Panc1 (cell line): ENCODE data around the gene WDR86. TPM values are rescaled to one million over a fixed set of nuclear protein-coding genes. Genes with fewer than 3 reads are reported as not detected.

Experiments
- ATAC-seq: fragments of 200-7000 bp; cut with Tn5 transposase; 2 replicates; pipeline ENCODE4 v1.9.1; 2020; ENCODE audit warnings: mild to moderate bottlenecking, moderate library complexity
- BruUV-seq: library from RNA; stranded (reverse); fragments of 400-500 nt; replicated peaks from 2 replicates; lab custom pipeline; 2021; lab: Mats Ljungman, UMichigan
- CTCF ChIA-PET: fragments of 300-600 bp; sonication (Branson Sonifier 250); formaldehyde crosslinking; loops from one replicate; lab custom pipeline; 2022; ENCODE audit warnings: antibody characterized with exemption; lab: Charles Lee
- POLR2A ChIA-PET: fragments of 300-600 bp; sonication (Branson Sonifier 250); formaldehyde crosslinking; loops from one replicate; lab custom pipeline; 2022; ENCODE audit warnings: antibody characterized with exemption; lab: Charles Lee
- DNase-seq: peaks from one replicate; pipeline ENCODE4 v3.0.0-alpha.2; 2010; ENCODE audit warnings: low read depth, low spot score
- H3K27ac ChIP-seq: 2 replicates; pipeline ENCODE4 v1.5.1; 2011; ENCODE audit warnings: mild to moderate bottlenecking, low read length, inconsistent platforms
- H3K27me3 ChIP-seq: fragments of 200-500 bp; sonication (Bioruptor generic); 2 replicates; pipeline ENCODE4 v1.6.0; 2014; ENCODE audit warnings: low read length, inconsistent platforms; ENCODE audit not compliant: control insufficient read depth, insufficient read depth
- H3K36me3 ChIP-seq: fragments of 200-500 bp; sonication (Bioruptor generic); 2 replicates; pipeline ENCODE4 v1.5.1; 2014; ENCODE audit warnings: inconsistent platforms, mild to moderate bottlenecking, low read length, moderate library complexity; ENCODE audit not compliant: control insufficient read depth, insufficient read depth
- H3K4me1 ChIP-seq: 2 replicates; pipeline ENCODE4 v1.5.1; 2011; ENCODE audit warnings: inconsistent platforms, mild to moderate bottlenecking, low read length, moderate library complexity; ENCODE audit not compliant: control insufficient read depth, insufficient read depth
- H3K4me3 ChIP-seq, 2 experiments: 2 replicates each; pipeline ENCODE4 v1.5.1; 2011 to 2012; ENCODE audit warnings: low read depth in 2 of 2, low read length in 2 of 2, mild to moderate bottlenecking in 2 of 2, inconsistent platforms in 1 of 2, moderate library complexity in 1 of 2
- H3K9me3 ChIP-seq: fragments of 200-500 bp; sonication (Bioruptor generic); 2 replicates; pipeline ENCODE4 v1.5.1; 2014; ENCODE audit warnings: low read depth, mild to moderate bottlenecking, inconsistent platforms, low read length, moderate library complexity; ENCODE audit not compliant: control insufficient read depth, insufficient read depth
- POLR2AphosphoS5 ChIP-seq: IDR thresholded peaks from 2 replicates; pipeline ENCODE4 v1.6.1; 2012; ENCODE audit warnings: mild to moderate bottlenecking, low read depth, low read length, moderate library complexity
- SIN3A ChIP-seq: IDR thresholded peaks from 2 replicates; pipeline ENCODE4 v1.6.1; 2012; ENCODE audit warnings: low read depth, mild to moderate bottlenecking, low read length, moderate library complexity, borderline replicate concordance; ENCODE audit not compliant: insufficient read depth
- TCF7L2 ChIP-seq: IDR thresholded peaks from 2 replicates; pipeline ENCODE4 v1.6.1; 2011; ENCODE audit warnings: mild to moderate bottlenecking, low read depth, low read length, inconsistent platforms
- in situ Hi-C: cut with HindIII; loops from 2 replicates; pipeline ENCODE4 v1.10.0; 2016; ENCODE audit warnings: low sequenced_read_pairs, low pct_unique_long_range_greater_than_20kb
- intact Hi-C: fragments of 100-400 bp; cut with micrococcal nuclease; formaldehyde crosslinking; loops from one replicate; pipeline ENCODE4 v1.10.0; 2022; ENCODE audit not compliant: unreplicated experiment
- total RNA-seq: library from RNA; stranded (reverse); gene quantifications from one replicate; pipeline ENCODE4 v1.2.1, GENCODE V29; 2021; ENCODE audit not compliant: unreplicated experiment
- TF ChIP-seq, protein P1 (sequence below): fragments of 450-650 bp; IDR thresholded peaks from 2 replicates; pipeline ENCODE4 v1.5.1; 2017; ENCODE audit warnings: mild to moderate bottlenecking
- TF ChIP-seq, protein P2 (sequence below), 2 experiments: IDR thresholded peaks; 2 replicates each; pipeline ENCODE4 v1.6.1; 2011 to 2012; ENCODE audit warnings: low read depth in 2 of 2, control low read depth in 1 of 2, low read length in 1 of 2, mild to moderate bottlenecking in 1 of 2, moderate library complexity in 1 of 2; ENCODE audit not compliant: insufficient read depth in 1 of 2

Gene WDR86
- total RNA-seq, 1 experiment from 2014 or later: 0.72 TPM

DNA sequence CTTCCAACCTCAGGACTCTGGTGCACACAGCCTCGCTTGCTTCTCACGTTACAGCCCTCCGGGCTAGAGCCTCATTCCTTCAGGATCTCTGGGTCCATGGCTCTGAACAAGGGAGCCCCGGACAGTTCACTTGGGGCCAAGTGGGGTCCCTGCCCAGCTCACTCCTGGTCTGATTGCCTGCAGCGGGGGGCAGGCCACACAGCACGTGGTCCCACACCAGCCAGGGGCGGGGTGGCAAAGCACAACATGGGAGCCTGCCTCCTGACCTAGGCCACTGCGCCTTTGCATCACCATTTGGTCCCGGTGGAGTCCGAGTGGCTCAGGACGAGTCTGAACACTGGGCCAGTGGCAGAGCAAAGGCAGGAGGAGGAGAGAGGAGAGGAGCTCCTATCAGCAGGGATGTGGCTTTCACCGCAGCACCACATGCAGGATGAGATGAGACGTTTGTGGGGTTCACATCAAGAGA is 43.5 kb upstream of the WDR86 start:
- BruUV-seq: no TSS peak
- Histone ChIP-seq H3K4me1 (peaks cover 29% of the 10 kb centered on the region), H3K9me3 (no peaks in the 10 kb centered on the region), H3K27ac (peak overlapping the region; percentile 62), H3K4me3 (no peak overlapping the region), H3K36me3 (no peaks in the 10 kb centered on the region), H3K27me3 (no peaks in the 10 kb centered on the region)
- intact Hi-C loops (loop anchor here (10.0 kb wide), 1 partner anchor 301 kb away; no protein-coding TSS in a partner anchor), in situ Hi-C loops (no loop called here)
- DNase-seq (no peak), ATAC-seq (peak; percentile 20; the same call in 1 of the 2 replicates)
- TF ChIP-seq SIN3A (no peak), TCF7L2 (no peak), POLR2AphosphoS5 (no peak)
- TF ChIP-seq, protein P1, sequence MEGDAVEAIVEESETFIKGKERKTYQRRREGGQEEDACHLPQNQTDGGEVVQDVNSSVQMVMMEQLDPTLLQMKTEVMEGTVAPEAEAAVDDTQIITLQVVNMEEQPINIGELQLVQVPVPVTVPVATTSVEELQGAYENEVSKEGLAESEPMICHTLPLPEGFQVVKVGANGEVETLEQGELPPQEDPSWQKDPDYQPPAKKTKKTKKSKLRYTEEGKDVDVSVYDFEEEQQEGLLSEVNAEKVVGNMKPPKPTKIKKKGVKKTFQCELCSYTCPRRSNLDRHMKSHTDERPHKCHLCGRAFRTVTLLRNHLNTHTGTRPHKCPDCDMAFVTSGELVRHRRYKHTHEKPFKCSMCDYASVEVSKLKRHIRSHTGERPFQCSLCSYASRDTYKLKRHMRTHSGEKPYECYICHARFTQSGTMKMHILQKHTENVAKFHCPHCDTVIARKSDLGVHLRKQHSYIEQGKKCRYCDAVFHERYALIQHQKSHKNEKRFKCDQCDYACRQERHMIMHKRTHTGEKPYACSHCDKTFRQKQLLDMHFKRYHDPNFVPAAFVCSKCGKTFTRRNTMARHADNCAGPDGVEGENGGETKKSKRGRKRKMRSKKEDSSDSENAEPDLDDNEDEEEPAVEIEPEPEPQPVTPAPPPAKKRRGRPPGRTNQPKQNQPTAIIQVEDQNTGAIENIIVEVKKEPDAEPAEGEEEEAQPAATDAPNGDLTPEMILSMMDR: no peak
- TF ChIP-seq, protein P2, sequence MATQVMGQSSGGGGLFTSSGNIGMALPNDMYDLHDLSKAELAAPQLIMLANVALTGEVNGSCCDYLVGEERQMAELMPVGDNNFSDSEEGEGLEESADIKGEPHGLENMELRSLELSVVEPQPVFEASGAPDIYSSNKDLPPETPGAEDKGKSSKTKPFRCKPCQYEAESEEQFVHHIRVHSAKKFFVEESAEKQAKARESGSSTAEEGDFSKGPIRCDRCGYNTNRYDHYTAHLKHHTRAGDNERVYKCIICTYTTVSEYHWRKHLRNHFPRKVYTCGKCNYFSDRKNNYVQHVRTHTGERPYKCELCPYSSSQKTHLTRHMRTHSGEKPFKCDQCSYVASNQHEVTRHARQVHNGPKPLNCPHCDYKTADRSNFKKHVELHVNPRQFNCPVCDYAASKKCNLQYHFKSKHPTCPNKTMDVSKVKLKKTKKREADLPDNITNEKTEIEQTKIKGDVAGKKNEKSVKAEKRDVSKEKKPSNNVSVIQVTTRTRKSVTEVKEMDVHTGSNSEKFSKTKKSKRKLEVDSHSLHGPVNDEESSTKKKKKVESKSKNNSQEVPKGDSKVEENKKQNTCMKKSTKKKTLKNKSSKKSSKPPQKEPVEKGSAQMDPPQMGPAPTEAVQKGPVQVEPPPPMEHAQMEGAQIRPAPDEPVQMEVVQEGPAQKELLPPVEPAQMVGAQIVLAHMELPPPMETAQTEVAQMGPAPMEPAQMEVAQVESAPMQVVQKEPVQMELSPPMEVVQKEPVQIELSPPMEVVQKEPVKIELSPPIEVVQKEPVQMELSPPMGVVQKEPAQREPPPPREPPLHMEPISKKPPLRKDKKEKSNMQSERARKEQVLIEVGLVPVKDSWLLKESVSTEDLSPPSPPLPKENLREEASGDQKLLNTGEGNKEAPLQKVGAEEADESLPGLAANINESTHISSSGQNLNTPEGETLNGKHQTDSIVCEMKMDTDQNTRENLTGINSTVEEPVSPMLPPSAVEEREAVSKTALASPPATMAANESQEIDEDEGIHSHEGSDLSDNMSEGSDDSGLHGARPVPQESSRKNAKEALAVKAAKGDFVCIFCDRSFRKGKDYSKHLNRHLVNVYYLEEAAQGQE (IDR thresholded peaks at IDR 0.05; ENCODE audit: insufficient read depth in 1 of 2, low read depth in 2 of 2, low read length in 1 of 2): no peak
- POLR2A ChIA-PET: no interaction called here
- CTCF ChIA-PET: interaction anchor here (0.6 kb wide), 1 partner anchor 42 kb away, joined by 4 read pairs; no protein-coding TSS in a partner anchor

DNA sequence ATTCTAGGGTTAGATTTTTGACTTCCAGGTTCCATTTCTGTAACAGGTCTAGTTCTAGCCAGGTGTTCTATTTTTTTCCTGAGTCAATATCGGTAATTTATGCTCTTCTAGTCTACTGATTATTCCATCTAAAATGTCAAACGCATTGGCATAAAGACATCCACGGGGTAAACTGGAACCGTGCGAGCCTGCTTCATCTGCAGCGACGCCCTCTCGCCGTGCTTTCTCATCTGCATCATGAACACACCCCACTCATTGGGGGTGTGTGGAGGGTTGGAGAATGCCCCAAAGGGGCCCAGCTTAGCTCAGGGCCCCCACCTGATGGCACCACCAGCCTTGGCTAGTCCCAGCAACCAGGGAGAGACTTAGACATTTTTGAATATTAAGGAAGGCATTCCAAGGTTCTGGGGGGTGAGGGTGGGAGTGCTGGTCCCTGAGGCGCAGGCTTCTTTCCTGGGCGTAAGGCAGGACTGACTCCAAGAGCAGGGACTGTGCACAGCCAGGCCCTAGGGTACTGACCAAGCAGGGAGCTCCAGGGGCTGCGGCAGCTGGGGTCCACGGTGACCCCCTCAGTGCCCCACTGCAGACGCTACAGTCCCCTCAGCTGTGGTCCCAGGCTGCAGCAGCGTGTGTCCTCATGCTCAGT is 43.0 kb upstream of the WDR86 start:
- in situ Hi-C loops (no loop called here), intact Hi-C loops (loop anchor here (10.0 kb wide), 1 partner anchor 302 kb away; no protein-coding TSS in a partner anchor)
- Histone ChIP-seq H3K4me1 (peaks cover 29% of the 10 kb centered on the region), H3K27ac (peak overlapping the region; percentile 62), H3K4me3 (no peak overlapping the region), H3K27me3 (no peaks in the 10 kb centered on the region), H3K9me3 (no peaks in the 10 kb centered on the region), H3K36me3 (no peaks in the 10 kb centered on the region)
- ChIA-PET CTCF (interaction anchor here (1.1 kb wide), 1 partner anchor 11 kb away, joined by 3 read pairs; no protein-coding TSS in a partner anchor), POLR2A (no interaction called here)
- no peak for TF ChIP-seq TCF7L2
- TF ChIP-seq, protein P1: no peak
- no peak for TF ChIP-seq POLR2AphosphoS5
- TF ChIP-seq, protein P2 (IDR thresholded peaks at IDR 0.05; ENCODE audit: insufficient read depth in 1 of 2, low read depth in 2 of 2, low read length in 1 of 2): no peak
- TF ChIP-seq SIN3A: no peak
- BruUV-seq: no TSS peak
- ATAC-seq (no peak; the same call in 1 of the 2 replicates), DNase-seq (no peak)
